ENCODE measurements around the gene EIF3I.
"Not testable (repeated sequence)": the region's sequence is repeated elsewhere in the genome, so short reads cannot be mapped to it uniquely, and the experiment has no call there.

Gene EIF3I

DNA sequence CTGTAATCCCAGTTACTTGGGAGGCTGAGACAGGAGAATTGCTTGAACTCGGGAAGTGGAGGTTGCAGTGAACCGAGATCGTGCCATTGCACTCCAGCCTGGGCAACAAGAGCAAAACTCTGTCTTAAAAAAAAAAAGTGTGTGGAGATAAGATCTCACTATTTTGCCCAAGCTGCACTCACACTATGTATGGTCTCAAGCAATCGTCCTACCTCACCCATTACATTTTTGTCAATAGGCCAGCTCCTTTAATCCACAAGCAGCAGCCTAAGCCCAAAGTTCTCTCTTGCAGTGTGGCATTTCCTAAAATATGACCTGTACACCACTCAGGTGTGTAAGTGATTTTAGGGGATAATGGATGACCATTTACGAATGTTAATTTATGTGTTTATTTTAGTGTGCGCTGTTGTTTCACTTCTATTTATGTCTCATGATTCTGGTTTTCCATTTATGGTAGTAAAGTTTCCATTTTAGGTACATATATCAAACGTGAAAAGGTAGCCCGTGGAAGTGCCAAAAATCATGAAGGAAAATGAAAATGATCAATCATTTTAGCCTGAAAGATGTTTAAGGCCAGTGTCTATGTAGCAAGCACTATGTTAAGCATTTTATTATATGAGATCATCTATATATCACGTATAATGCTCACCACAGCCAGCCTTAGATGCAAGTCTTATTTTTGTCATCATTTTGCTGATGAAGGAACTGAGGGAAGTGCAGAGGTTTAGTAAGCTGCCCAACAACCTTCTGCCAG is 34.4 kb downstream of the EIF3I start:
- WGBS, 2 donors (ENCODE audit: extremely low coverage in 2 of 2, insufficient read length in 2 of 2, insufficient replicate concordance in 1 of 2): no CpG with 5 or more reads among the region's 9 CpGs
- no peak overlapping the region for H2BK5ac ChIP-seq (ENCODE audit: low read length)
- no peaks in the 10 kb centered on the region for H3K36me3 ChIP-seq (replicated peaks in 1 of 2; ENCODE audit: control insufficient read depth in 2 of 2, insufficient read depth in 2 of 2, low read length in 2 of 2)
- H4K8ac ChIP-seq (ENCODE audit: low read depth, low read length): no peak overlapping the region
- H3K4ac ChIP-seq (ENCODE audit: low read length): no peak overlapping the region
- no peak overlapping the region for H4K91ac ChIP-seq (ENCODE audit: low read depth, low read length, poor library complexity)
- H3K14ac ChIP-seq (ENCODE audit: low read length): no peak overlapping the region
- no peak overlapping the region for H2AK5ac ChIP-seq (ENCODE audit: low read depth, low read length)
- no peak overlapping the region for H3K9ac ChIP-seq (ENCODE audit: low read depth, low read length, poor library complexity)
- H3K18ac ChIP-seq (ENCODE audit: low read length): no peak overlapping the region
- no peak overlapping the region for H3K4me3 ChIP-seq (ENCODE audit: low read length in 2 of 2)
- H2AFZ ChIP-seq (ENCODE audit: low read length): no peak overlapping the region
- no peak overlapping the region for H2BK15ac ChIP-seq (ENCODE audit: low read length)
- no peaks in the 10 kb centered on the region for H3K79me1 ChIP-seq (ENCODE audit: low read depth, low read length)
- H3K4me1 ChIP-seq (ENCODE audit: control insufficient read depth in 2 of 2, insufficient read depth in 1 of 2, low read depth in 1 of 2, low read length in 2 of 2): peaks cover 0 to 4% of the 10 kb centered on the region in 2 donors
- H3K9me3 ChIP-seq (replicated peaks in 1 of 2; ENCODE audit: control insufficient read depth in 2 of 2, insufficient read depth in 1 of 2, low read depth in 1 of 2, low read length in 2 of 2): no peaks in the 10 kb centered on the region
- no peak overlapping the region for H3K27ac ChIP-seq (replicated peaks; ENCODE audit: low read length)
- no peak overlapping the region for H2BK120ac ChIP-seq (ENCODE audit: low read depth, low read length)
- no peak overlapping the region for H2BK12ac ChIP-seq (ENCODE audit: low read length)
- no peaks in the 10 kb centered on the region for H3K27me3 ChIP-seq (ENCODE audit: control insufficient read depth in 3 of 3, insufficient read depth in 3 of 3, low read depth in 1 of 3, low read length in 3 of 3)
- no peak for DNase-seq (ENCODE audit: low spot score)
- H3K4me2 ChIP-seq (ENCODE audit: insufficient read depth, low read length, poor library complexity, severe bottlenecking): no peak overlapping the region
- no peak overlapping the region for H3K23ac ChIP-seq (ENCODE audit: low read depth, low read length, poor library complexity)

DNA sequence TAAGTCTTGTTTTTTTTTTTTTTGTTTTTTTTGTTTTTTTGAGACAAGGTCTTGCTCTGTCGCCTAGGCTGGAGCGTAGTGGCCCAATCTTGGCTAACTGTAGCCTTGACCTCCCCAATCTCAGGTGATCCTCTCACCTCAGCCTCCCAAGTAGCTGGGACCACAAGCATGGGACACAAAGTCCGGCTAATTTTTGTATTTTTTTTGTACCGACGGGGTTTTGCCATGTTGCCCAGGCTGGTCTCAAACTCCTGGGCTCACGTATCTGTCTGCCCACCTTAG is 35.0 kb downstream of the EIF3I start:
- H3K18ac ChIP-seq (ENCODE audit: low read length): no peak overlapping the region
- H3K27me3 ChIP-seq (ENCODE audit: control insufficient read depth in 3 of 3, insufficient read depth in 3 of 3, low read depth in 1 of 3, low read length in 3 of 3): no peaks in the 10 kb centered on the region
- H3K9me3 ChIP-seq (replicated peaks in 1 of 2; ENCODE audit: control insufficient read depth in 2 of 2, insufficient read depth in 1 of 2, low read depth in 1 of 2, low read length in 2 of 2): no peaks in the 10 kb centered on the region
- H2AFZ ChIP-seq (ENCODE audit: low read length): no peak overlapping the region
- no peak overlapping the region for H2AK5ac ChIP-seq (ENCODE audit: low read depth, low read length)
- H3K27ac ChIP-seq (replicated peaks; ENCODE audit: low read length): no peak overlapping the region
- no peak overlapping the region for H3K4me3 ChIP-seq (ENCODE audit: low read length in 2 of 2)
- no peak overlapping the region for H3K23ac ChIP-seq (ENCODE audit: low read depth, low read length, poor library complexity)
- H3K9ac ChIP-seq (ENCODE audit: low read depth, low read length, poor library complexity): no peak overlapping the region
- no peaks in the 10 kb centered on the region for H3K4me1 ChIP-seq (ENCODE audit: control insufficient read depth in 2 of 2, insufficient read depth in 1 of 2, low read depth in 1 of 2, low read length in 2 of 2)
- H3K4me2 ChIP-seq (ENCODE audit: insufficient read depth, low read length, poor library complexity, severe bottlenecking): no peak overlapping the region
- H4K91ac ChIP-seq (ENCODE audit: low read depth, low read length, poor library complexity): no peak overlapping the region
- no peak overlapping the region for H2BK120ac ChIP-seq (ENCODE audit: low read depth, low read length)
- H3K14ac ChIP-seq (ENCODE audit: low read length): no peak overlapping the region
- H3K4ac ChIP-seq (ENCODE audit: low read length): no peak overlapping the region
- no peaks in the 10 kb centered on the region for H3K36me3 ChIP-seq (replicated peaks in 1 of 2; ENCODE audit: control insufficient read depth in 2 of 2, insufficient read depth in 2 of 2, low read length in 2 of 2)
- no CpG with 5 or more reads among the region's 6 CpGs for WGBS, 2 donors (ENCODE audit: extremely low coverage in 2 of 2, insufficient read length in 2 of 2, insufficient replicate concordance in 1 of 2)
- H2BK12ac ChIP-seq (ENCODE audit: low read length): no peak overlapping the region
- no peaks in the 10 kb centered on the region for H3K79me1 ChIP-seq (ENCODE audit: low read depth, low read length)
- no peak overlapping the region for H2BK15ac ChIP-seq (ENCODE audit: low read length)
- no peak overlapping the region for H2BK5ac ChIP-seq (ENCODE audit: low read length)
- DNase-seq (ENCODE audit: low spot score): no peak
- no peak overlapping the region for H4K8ac ChIP-seq (ENCODE audit: low read depth, low read length)

DNA sequence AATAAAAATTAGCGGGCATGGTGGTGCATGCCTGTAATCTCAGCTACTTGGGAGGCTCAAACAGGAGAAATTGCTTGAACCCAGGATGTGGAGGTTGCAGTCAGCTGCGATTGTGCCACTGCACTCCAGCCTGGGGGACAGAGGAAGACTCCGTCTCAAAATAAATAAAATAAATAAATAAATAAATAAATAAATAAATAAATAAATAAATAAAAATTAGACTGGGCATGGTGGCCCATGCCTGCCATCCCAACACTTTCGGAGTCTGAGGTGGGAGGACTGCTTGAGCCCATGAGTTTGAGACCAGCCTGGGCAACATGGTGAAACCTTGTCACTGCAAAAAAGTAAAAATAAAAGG is 41.0 kb downstream of the EIF3I start:
- not testable (repeated sequence) for H4K91ac ChIP-seq (ENCODE audit: low read depth, low read length, poor library complexity); H4K8ac ChIP-seq (ENCODE audit: low read depth, low read length); DNase-seq (ENCODE audit: low spot score); H3K4me2 ChIP-seq (ENCODE audit: insufficient read depth, low read length, poor library complexity, severe bottlenecking); H2BK120ac ChIP-seq (ENCODE audit: low read depth, low read length); H3K4me1 ChIP-seq (ENCODE audit: control insufficient read depth in 2 of 2, insufficient read depth in 1 of 2, low read depth in 1 of 2, low read length in 2 of 2); H2BK15ac ChIP-seq (ENCODE audit: low read length); H3K79me1 ChIP-seq (ENCODE audit: low read depth, low read length); H2AFZ ChIP-seq (ENCODE audit: low read length); H3K9me3 ChIP-seq (replicated peaks in 1 of 2; ENCODE audit: control insufficient read depth in 2 of 2, insufficient read depth in 1 of 2, low read depth in 1 of 2, low read length in 2 of 2); H3K27me3 ChIP-seq (ENCODE audit: control insufficient read depth in 3 of 3, insufficient read depth in 3 of 3, low read depth in 1 of 3, low read length in 3 of 3); H3K4ac ChIP-seq (ENCODE audit: low read length); H3K9ac ChIP-seq (ENCODE audit: low read depth, low read length, poor library complexity); H3K23ac ChIP-seq (ENCODE audit: low read depth, low read length, poor library complexity); H2BK12ac ChIP-seq (ENCODE audit: low read length); H3K36me3 ChIP-seq (replicated peaks in 1 of 2; ENCODE audit: control insufficient read depth in 2 of 2, insufficient read depth in 2 of 2, low read length in 2 of 2); H3K14ac ChIP-seq (ENCODE audit: low read length); H3K18ac ChIP-seq (ENCODE audit: low read length); H3K27ac ChIP-seq (replicated peaks; ENCODE audit: low read length); H2BK5ac ChIP-seq (ENCODE audit: low read length); H2AK5ac ChIP-seq (ENCODE audit: low read depth, low read length); H3K4me3 ChIP-seq (ENCODE audit: low read length in 2 of 2)
- WGBS, 2 donors (ENCODE audit: extremely low coverage in 2 of 2, insufficient read length in 2 of 2, insufficient replicate concordance in 1 of 2): no CpG with 5 or more reads among the region's 4 CpGs

DNA sequence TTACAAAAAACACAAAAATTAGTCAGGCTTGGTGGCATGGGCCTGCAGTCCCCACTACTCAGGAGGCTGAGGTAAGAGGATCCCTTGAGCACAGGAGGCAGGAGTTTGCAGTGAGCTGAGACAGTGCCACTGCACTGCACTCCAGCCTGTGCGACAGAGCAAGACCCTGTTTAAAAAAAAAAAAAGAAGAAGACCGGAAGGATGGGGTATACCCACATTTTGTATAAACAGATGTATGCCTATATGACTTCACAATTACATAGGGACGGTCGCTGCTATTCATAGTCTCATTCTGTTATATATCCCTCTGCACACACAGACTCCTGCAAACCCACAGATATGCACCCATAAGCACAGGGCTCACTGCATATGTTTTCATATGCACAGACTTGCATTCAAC is 41.5 kb downstream of the EIF3I start:
- H3K4me1 ChIP-seq (ENCODE audit: control insufficient read depth in 2 of 2, insufficient read depth in 1 of 2, low read depth in 1 of 2, low read length in 2 of 2): no peaks in the 10 kb centered on the region
- H3K18ac ChIP-seq (ENCODE audit: low read length): no peak overlapping the region
- H3K79me1 ChIP-seq (ENCODE audit: low read depth, low read length): no peaks in the 10 kb centered on the region
- DNase-seq (ENCODE audit: low spot score): no peak
- no peak overlapping the region for H2BK120ac ChIP-seq (ENCODE audit: low read depth, low read length)
- H3K9ac ChIP-seq (ENCODE audit: low read depth, low read length, poor library complexity): no peak overlapping the region
- H4K8ac ChIP-seq (ENCODE audit: low read depth, low read length): no peak overlapping the region
- no peak overlapping the region for H2BK5ac ChIP-seq (ENCODE audit: low read length)
- no peak overlapping the region for H3K4me3 ChIP-seq (ENCODE audit: low read length in 2 of 2)
- no peak overlapping the region for H3K4me2 ChIP-seq (ENCODE audit: insufficient read depth, low read length, poor library complexity, severe bottlenecking)
- no peaks in the 10 kb centered on the region for H3K27me3 ChIP-seq (ENCODE audit: control insufficient read depth in 3 of 3, insufficient read depth in 3 of 3, low read depth in 1 of 3, low read length in 3 of 3)
- H3K36me3 ChIP-seq (replicated peaks in 1 of 2; ENCODE audit: control insufficient read depth in 2 of 2, insufficient read depth in 2 of 2, low read length in 2 of 2): no peaks in the 10 kb centered on the region
- no peak overlapping the region for H2BK15ac ChIP-seq (ENCODE audit: low read length)
- H2BK12ac ChIP-seq (ENCODE audit: low read length): no peak overlapping the region
- H3K23ac ChIP-seq (ENCODE audit: low read depth, low read length, poor library complexity): no peak overlapping the region
- no CpG with 5 or more reads among the region's 4 CpGs for WGBS, 2 donors (ENCODE audit: extremely low coverage in 2 of 2, insufficient read length in 2 of 2, insufficient replicate concordance in 1 of 2)
- H4K91ac ChIP-seq (ENCODE audit: low read depth, low read length, poor library complexity): no peak overlapping the region
- peaks cover 0 to 1% of the 10 kb centered on the region in 2 donors for H3K9me3 ChIP-seq (replicated peaks in 1 of 2; ENCODE audit: control insufficient read depth in 2 of 2, insufficient read depth in 1 of 2, low read depth in 1 of 2, low read length in 2 of 2)
- H3K4ac ChIP-seq (ENCODE audit: low read length): no peak overlapping the region
- H3K14ac ChIP-seq (ENCODE audit: low read length): no peak overlapping the region
- H3K27ac ChIP-seq (replicated peaks; ENCODE audit: low read length): no peak overlapping the region
- H2AK5ac ChIP-seq (ENCODE audit: low read depth, low read length): no peak overlapping the region
- H2AFZ ChIP-seq (ENCODE audit: low read length): no peak overlapping the region
